Esophagus muscularis mucosa (tissue), 3 donors: ENCODE data around the gene SEMA5A.

Source experiments
- POLR2A ChIP-seq: fragments of 450-650 bp; IDR thresholded peaks from one replicate; pipeline ENCODE4 v1.6.1; 2017; ENCODE audit warnings: antibody characterized with exemption, moderate library complexity, mild to moderate bottlenecking, low read depth
- TF ChIP-seq, protein P1 (sequence below), 3 experiments: fragments of 200-600 bp in 2 of 3; fragments of 450-650 bp in 1 of 3; sonication (generic) in 2 of 3; IDR thresholded peaks; one replicate each; pipeline ENCODE4 v1.5.1; 2017 to 2019; ENCODE audit warnings: antibody characterized with exemption in 3 of 3, mild to moderate bottlenecking in 2 of 3, moderate library complexity in 1 of 3

DNA sequence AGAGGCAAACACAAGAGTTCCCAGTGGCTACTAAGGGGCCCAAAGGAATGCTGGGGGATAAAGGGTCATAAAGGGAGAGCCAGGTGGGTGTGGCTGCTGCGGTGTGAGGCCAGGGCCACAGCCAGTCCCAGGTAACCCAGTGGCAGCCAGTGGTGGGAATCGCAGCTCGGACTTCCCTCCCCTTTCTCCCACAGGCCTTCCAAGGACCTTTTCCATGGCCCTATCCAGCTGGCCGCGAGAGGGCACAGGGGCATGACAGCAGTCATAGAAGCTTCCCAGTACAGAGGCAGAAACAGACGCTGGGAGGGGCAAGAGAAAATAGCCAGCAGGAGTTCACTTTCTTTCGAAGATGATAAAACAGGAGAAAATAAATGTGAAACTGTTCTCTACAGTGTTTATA lies 257.6 kb downstream of the SEMA5A start:
- TF ChIP-seq, protein P1, sequence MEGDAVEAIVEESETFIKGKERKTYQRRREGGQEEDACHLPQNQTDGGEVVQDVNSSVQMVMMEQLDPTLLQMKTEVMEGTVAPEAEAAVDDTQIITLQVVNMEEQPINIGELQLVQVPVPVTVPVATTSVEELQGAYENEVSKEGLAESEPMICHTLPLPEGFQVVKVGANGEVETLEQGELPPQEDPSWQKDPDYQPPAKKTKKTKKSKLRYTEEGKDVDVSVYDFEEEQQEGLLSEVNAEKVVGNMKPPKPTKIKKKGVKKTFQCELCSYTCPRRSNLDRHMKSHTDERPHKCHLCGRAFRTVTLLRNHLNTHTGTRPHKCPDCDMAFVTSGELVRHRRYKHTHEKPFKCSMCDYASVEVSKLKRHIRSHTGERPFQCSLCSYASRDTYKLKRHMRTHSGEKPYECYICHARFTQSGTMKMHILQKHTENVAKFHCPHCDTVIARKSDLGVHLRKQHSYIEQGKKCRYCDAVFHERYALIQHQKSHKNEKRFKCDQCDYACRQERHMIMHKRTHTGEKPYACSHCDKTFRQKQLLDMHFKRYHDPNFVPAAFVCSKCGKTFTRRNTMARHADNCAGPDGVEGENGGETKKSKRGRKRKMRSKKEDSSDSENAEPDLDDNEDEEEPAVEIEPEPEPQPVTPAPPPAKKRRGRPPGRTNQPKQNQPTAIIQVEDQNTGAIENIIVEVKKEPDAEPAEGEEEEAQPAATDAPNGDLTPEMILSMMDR (IDR thresholded peaks at IDR 0.05): no peak
- TF ChIP-seq POLR2A: no peak
